H1 (cell line): ENCODE data around the gene OPN5. TPM values are rescaled to one million over a fixed set of nuclear protein-coding genes. Genes with fewer than 3 reads are reported as not detected.

Experiments used
- CTCF ChIA-PET: fragments of 300-600 bp; sonication (Branson Sonifier 250); formaldehyde crosslinking; loops from one replicate; lab custom pipeline; 2021; ENCODE audit not compliant: partially characterized antibody; lab: Charles Lee
- POLR2A ChIA-PET: fragments of 300-600 bp; sonication (Branson Sonifier 250); formaldehyde crosslinking; loops from one replicate; lab custom pipeline; 2021; ENCODE audit warnings: inconsistent platforms; ENCODE audit not compliant: partially characterized antibody; lab: Charles Lee
- DNase-seq, 2 experiments: peaks; one replicate each; pipeline versions ENCODE4 v3.0.0 to v3.0.0-alpha.2; 2010 to 2022; ENCODE audit warnings: low spot score in 2 of 2, low read depth in 1 of 2, mixed read lengths in 1 of 2
- FAIRE-seq: peaks from 2 replicates; lab custom pipeline; 2011; peaks lifted over from hg19 to GRCh38; lab: Jason Lieb, UNC
- H2AFZ ChIP-seq: 2 replicates; pipeline ENCODE4 v1.8.1; 2012; ENCODE audit warnings: low read length, inconsistent platforms
- H2AK5ac ChIP-seq: 2 replicates; pipeline ENCODE4 v1.6.1; 2013; ENCODE audit warnings: low read depth, low read length
- H2BK120ac ChIP-seq: replicated peaks from 2 replicates; pipeline ENCODE3; 2013; ENCODE audit warnings: low read depth, low read length, inconsistent platforms
- H2BK12ac ChIP-seq: 2 replicates; pipeline ENCODE4 v1.6.1; 2013; ENCODE audit warnings: low read depth, low read length
- H2BK15ac ChIP-seq: 2 replicates; pipeline ENCODE4 v1.6.1; 2013; ENCODE audit warnings: low read length
- H2BK20ac ChIP-seq: 2 replicates; pipeline ENCODE4 v1.6.1; 2013; ENCODE audit warnings: low read length
- H2BK5ac ChIP-seq: 2 replicates; pipeline ENCODE4 v1.6.1; 2013; ENCODE audit warnings: low read depth, low read length
- H3K14ac ChIP-seq: 2 replicates; pipeline ENCODE4 v1.6.1; 2013; ENCODE audit warnings: inconsistent platforms; ENCODE audit not compliant: insufficient read length
- H3K18ac ChIP-seq: 2 replicates; pipeline ENCODE4 v1.6.1; 2013; ENCODE audit warnings: low read length; ENCODE audit errors: extremely low read depth
- H3K23ac ChIP-seq: 2 replicates; pipeline ENCODE4 v1.6.1; 2013; ENCODE audit warnings: inconsistent platforms; ENCODE audit not compliant: insufficient read length
- H3K23me2 ChIP-seq: 2 replicates; pipeline ENCODE4 v1.6.1; 2013; ENCODE audit warnings: low read depth, low read length
- H3K27ac ChIP-seq: 2 replicates; pipeline ENCODE4 v1.6.1; 2011; ENCODE audit warnings: low read depth, low read length, inconsistent platforms
- H3K27me3 ChIP-seq, 4 experiments: replicated peaks in 1 of 4; 1 replicate in 1 of 4; 2 replicates in 3 of 4; pipeline versions ENCODE4 v1.6.1 to v1.8.1; 2011 to 2013; ENCODE audit warnings: low read length in 3 of 4, mild to moderate bottlenecking in 3 of 4, inconsistent platforms in 2 of 4, mixed read lengths in 2 of 4, moderate library complexity in 1 of 4; ENCODE audit not compliant: control insufficient read depth in 3 of 4, insufficient read depth in 3 of 4; ENCODE audit errors: extremely low read depth in 1 of 4
- H3K36me3 ChIP-seq, 4 experiments: 2 replicates each; pipeline versions ENCODE4 v1.6.1 to v1.8.1; 2011 to 2013; ENCODE audit warnings: mild to moderate bottlenecking in 4 of 4, low read length in 3 of 4, moderate library complexity in 2 of 4, control low read depth in 1 of 4, inconsistent platforms in 1 of 4; ENCODE audit not compliant: insufficient read depth in 4 of 4, control insufficient read depth in 2 of 4
- H3K4ac ChIP-seq: replicated peaks from 2 replicates; pipeline ENCODE3; 2013; ENCODE audit warnings: low read length, low read depth, mixed read lengths, inconsistent platforms; ENCODE audit not compliant: insufficient read length
- H3K4me1 ChIP-seq, 4 experiments: replicated peaks in 1 of 4; 1 replicate in 1 of 4; 2 replicates in 3 of 4; pipeline versions ENCODE4 v1.6.1 to v1.8.1; 2011 to 2013; ENCODE audit warnings: low read length in 3 of 4, inconsistent platforms in 2 of 4, mixed read lengths in 1 of 4; ENCODE audit not compliant: insufficient read depth in 4 of 4, control insufficient read depth in 3 of 4
- H3K4me2 ChIP-seq, 2 experiments: 2 replicates each; pipeline versions ENCODE4 v1.6.1 to v1.8.1; 2011 to 2013; ENCODE audit warnings: low read depth in 2 of 2, low read length in 2 of 2, control low read depth in 1 of 2, inconsistent platforms in 1 of 2, mild to moderate bottlenecking in 1 of 2; ENCODE audit not compliant: insufficient read depth in 1 of 2
- H3K4me3 ChIP-seq, 4 experiments: fragments of 200-600, 300-600 bp in 1 of 4; sonication (generic), shearing (Covaris generic), sonication (Bioruptor Twin) in 1 of 4; 2 replicates each; pipeline versions ENCODE4 v1.5.1 to v1.8.1; 2011 to 2016; ENCODE audit warnings: low read length in 4 of 4, low read depth in 3 of 4, control low read depth in 2 of 4, inconsistent platforms in 2 of 4, mild to moderate bottlenecking in 2 of 4, mixed read lengths in 1 of 4, moderate library complexity in 1 of 4; ENCODE audit not compliant: insufficient read depth in 2 of 4; ENCODE audit errors: extremely low read depth in 1 of 4
- H3K56ac ChIP-seq: replicated peaks from 2 replicates; pipeline ENCODE3; 2013; ENCODE audit warnings: low read depth, mild to moderate bottlenecking, mixed read lengths, low read length, inconsistent platforms; ENCODE audit not compliant: insufficient read length
- H3K79me1 ChIP-seq: 2 replicates; pipeline ENCODE4 v1.6.1; 2013; ENCODE audit warnings: low read depth, low read length, control low read depth
- H3K79me2 ChIP-seq, 2 experiments: 2 replicates each; pipeline versions ENCODE4 v1.6.1 to v1.8.1; 2012 to 2013; ENCODE audit warnings: low read length in 2 of 2, mild to moderate bottlenecking in 2 of 2, inconsistent platforms in 1 of 2; ENCODE audit not compliant: insufficient read depth in 2 of 2, control insufficient read depth in 1 of 2
- H3K9ac ChIP-seq, 4 experiments: replicated peaks in 1 of 4; 1 replicate in 1 of 4; 2 replicates in 3 of 4; pipeline versions ENCODE4 v1.6.1 to v1.8.1; 2011 to 2013; ENCODE audit warnings: low read depth in 3 of 4, low read length in 3 of 4, control low read depth in 2 of 4, mild to moderate bottlenecking in 2 of 4, moderate library complexity in 2 of 4, inconsistent platforms in 1 of 4; ENCODE audit errors: extremely low read depth in 1 of 4
- H3K9me3 ChIP-seq, 2 experiments: 2 replicates each; pipeline versions ENCODE4 v1.6.1 to v1.8.1; 2012 to 2013; ENCODE audit warnings: mild to moderate bottlenecking in 2 of 2, moderate library complexity in 2 of 2, control low read depth in 1 of 2, inconsistent platforms in 1 of 2, low read depth in 1 of 2, low read length in 1 of 2, mixed read lengths in 1 of 2; ENCODE audit not compliant: insufficient read depth in 2 of 2
- H4K20me1 ChIP-seq, 2 experiments: replicated peaks in 1 of 2; 2 replicates each; pipeline versions ENCODE3 to v1.8.1; 2011 to 2013; ENCODE audit warnings: inconsistent platforms in 2 of 2, low read length in 2 of 2, mild to moderate bottlenecking in 1 of 2; ENCODE audit not compliant: insufficient read depth in 2 of 2, control insufficient read depth in 1 of 2
- H4K5ac ChIP-seq: 2 replicates; pipeline ENCODE4 v1.6.1; 2013; ENCODE audit warnings: low read length, low read depth, mixed read lengths, inconsistent platforms; ENCODE audit not compliant: insufficient read length
- H4K8ac ChIP-seq: 2 replicates; pipeline ENCODE4 v1.8.0; 2013; ENCODE audit warnings: mild to moderate bottlenecking, moderate library complexity, low read length, inconsistent platforms; ENCODE audit not compliant: insufficient read depth; ENCODE audit errors: extremely low read depth
- H4K91ac ChIP-seq: replicated peaks from 2 replicates; pipeline ENCODE3; 2013; ENCODE audit warnings: low read length, mixed read lengths, inconsistent platforms; ENCODE audit not compliant: insufficient read length
- CBX8 ChIP-seq: fragments of 300-800, 300-1000 bp; sonication (generic); IDR thresholded peaks from 2 replicates; pipeline ENCODE4 v1.7.1; 2016; ENCODE audit warnings: low read depth, low read length, borderline replicate concordance
- CHD1 ChIP-seq: IDR thresholded peaks from 2 replicates; pipeline ENCODE4 v1.6.1; 2012; ENCODE audit warnings: low read depth, low read length, improper control_type of control experiment
- EZH2 ChIP-seq: fragments of 200-600 bp; sonication (generic); IDR thresholded peaks from 2 replicates; pipeline ENCODE4 v1.7.1; 2012; ENCODE audit warnings: low read depth, mild to moderate bottlenecking, moderate library complexity, low read length, inconsistent platforms; ENCODE audit not compliant: severe bottlenecking
- MAX ChIP-seq: IDR thresholded peaks from 2 replicates; pipeline ENCODE4 v1.6.1; 2012; ENCODE audit warnings: inconsistent platforms
- POLR2A ChIP-seq, 2 experiments: IDR thresholded peaks; 1 replicate in 1 of 2; 2 replicates in 1 of 2; pipeline ENCODE4 v1.6.1; 2011; ENCODE audit warnings: low read depth in 2 of 2, low read length in 2 of 2, mild to moderate bottlenecking in 2 of 2; ENCODE audit errors: control extremely low read depth in 1 of 2
- POU5F1 ChIP-seq: IDR thresholded peaks from 2 replicates; pipeline ENCODE4 v1.6.1; 2011; ENCODE audit warnings: low read depth, mild to moderate bottlenecking, low read length, moderate library complexity
- RBBP5 ChIP-seq: IDR thresholded peaks from 2 replicates; pipeline ENCODE4 v1.7.1; 2012; ENCODE audit warnings: low read depth, mild to moderate bottlenecking, inconsistent platforms, low read length, moderate library complexity, borderline replicate concordance
- RFX5 ChIP-seq: IDR thresholded peaks from 2 replicates; pipeline ENCODE4 v1.6.1; 2011; ENCODE audit warnings: low read depth, low read length, improper control_type of control experiment, borderline replicate concordance
- SP1 ChIP-seq: IDR thresholded peaks from 2 replicates; pipeline ENCODE4 v1.6.1; 2011; ENCODE audit warnings: low read depth, low read length
- SUZ12 ChIP-seq: fragments of 200-600 bp; sonication (generic); IDR thresholded peaks from 2 replicates; pipeline ENCODE4 v1.6.1; 2012; ENCODE audit warnings: mild to moderate bottlenecking, inconsistent platforms, low read length, moderate library complexity, mixed read lengths
- TAF7 ChIP-seq: optimal IDR thresholded peaks from 2 replicates; pipeline ENCODE3; 2011; ENCODE audit warnings: low read depth, mild to moderate bottlenecking, inconsistent platforms, low read length, moderate library complexity, borderline replicate concordance
- TEAD4 ChIP-seq: IDR thresholded peaks from 2 replicates; pipeline ENCODE4 v1.6.1; 2012; ENCODE audit warnings: low read depth, low read length, inconsistent platforms, mixed read lengths
- WGBS, 2 experiments: shearing (Covaris generic) in 1 of 2; methylation state at CpG; one replicate each; pipeline versions ENCODE4 v1.1.6 to v1.1.7; 2013 to 2015; ENCODE audit warnings: low lambda C conversion rate in 2 of 2, mixed read lengths in 2 of 2, inconsistent platforms in 1 of 2, low coverage in 1 of 2, missing lambda C conversion rate in 1 of 2; ENCODE audit not compliant: insufficient replicate concordance in 2 of 2, insufficient coverage in 1 of 2, insufficient read length in 1 of 2; ENCODE audit errors: extremely low coverage in 1 of 2, missing lambda C conversion rate in 1 of 2; 5-methylcytosine and 5-hydroxymethylcytosine counted together
- polyA plus RNA-seq, 7 experiments: library from polyadenylated mRNA; depleted of rRNA in 3 of 7; stranded (reverse) in 5 of 7; unstranded in 2 of 7; fragments of >200 nt in 5 of 7; fragments of 200-250 nt in 2 of 7; gene quantifications; 1 replicate in 5 of 7; 2 replicates in 1 of 7; 4 replicates in 1 of 7; pipeline versions ENCODE4 v1.2.1 to v1.2.3, GENCODE V29; 2011 to 2013; ENCODE audit warnings: missing spikeins in 2 of 7, mixed read lengths in 2 of 7
- total RNA-seq: library from RNA; stranded (reverse); fragmentation: NEBNext Ultra II Directional; extraction: Animal tissue kit (Norgen Biotek cat#: 25700); gene quantifications from 2 replicates; pipeline ENCODE4 v1.2.1, GENCODE V29; 2021
- TF ChIP-seq, protein P1 (sequence below): IDR thresholded peaks from 2 replicates; pipeline ENCODE4 v1.6.1; 2012; ENCODE audit warnings: low read length, inconsistent platforms

Gene OPN5
- total and polyA plus RNA-seq, 2 of the 8 experiments (the other 6 are each of a cell fraction or from before 2014, with no cell fraction given), result not detected

GRCh38 chr6:47851091-47851490 is 69.3 kb downstream of the OPN5 start:
- Histone ChIP-seq H2BK120ac (no peak overlapping the region), H3K27me3 (no peaks in the 10 kb centered on the region), H3K4me3 (no peak overlapping the region), H4K8ac (no peak overlapping the region), H4K20me1 (no peaks in the 10 kb centered on the region), H3K23me2 (no peaks in the 10 kb centered on the region), H4K91ac (no peak overlapping the region), H3K4me1 (no peaks in the 10 kb centered on the region), H3K36me3 (no peaks in the 10 kb centered on the region), H3K56ac (no peak overlapping the region), H4K5ac (no peak overlapping the region), H3K4ac (no peak overlapping the region), H3K4me2 (no peak overlapping the region), H3K9ac (no peak overlapping the region), H2BK5ac (no peak overlapping the region), H2BK12ac (no peak overlapping the region), H2BK15ac (no peak overlapping the region), H3K18ac (no peak overlapping the region), H3K79me1 (no peaks in the 10 kb centered on the region), H2AK5ac (no peak overlapping the region), H3K79me2 (no peaks in the 10 kb centered on the region), H3K23ac (no peak overlapping the region), H2BK20ac (no peak overlapping the region), H3K9me3 (no peaks in the 10 kb centered on the region), H2AFZ (no peak overlapping the region), H3K14ac (no peak overlapping the region), H3K27ac (no peak overlapping the region)
- ChIA-PET POLR2A (no interaction called here), CTCF (no interaction called here)
- WGBS, 2 experiments, result 84% methylated on average over 1 of the region's 1 CpG; no CpG with 5 or more reads in 1 of the 2 experiments
- no peak for DNase-seq
- no peak for FAIRE-seq
- TF ChIP-seq TAF7 (no peak), POU5F1 (no peak), EZH2 (no peak), SP1 (no peak), TEAD4 (no peak), SUZ12 (no peak), CHD1 (no peak), POLR2A (IDR thresholded peaks at IDR 0.05; ENCODE audit: control extremely low read depth in 1 of 2, low read depth in 2 of 2, low read length in 2 of 2) (no peak), RBBP5 (no peak), CBX8 (no peak), MAX (no peak), RFX5 (no peak)
- TF ChIP-seq, protein P1, sequence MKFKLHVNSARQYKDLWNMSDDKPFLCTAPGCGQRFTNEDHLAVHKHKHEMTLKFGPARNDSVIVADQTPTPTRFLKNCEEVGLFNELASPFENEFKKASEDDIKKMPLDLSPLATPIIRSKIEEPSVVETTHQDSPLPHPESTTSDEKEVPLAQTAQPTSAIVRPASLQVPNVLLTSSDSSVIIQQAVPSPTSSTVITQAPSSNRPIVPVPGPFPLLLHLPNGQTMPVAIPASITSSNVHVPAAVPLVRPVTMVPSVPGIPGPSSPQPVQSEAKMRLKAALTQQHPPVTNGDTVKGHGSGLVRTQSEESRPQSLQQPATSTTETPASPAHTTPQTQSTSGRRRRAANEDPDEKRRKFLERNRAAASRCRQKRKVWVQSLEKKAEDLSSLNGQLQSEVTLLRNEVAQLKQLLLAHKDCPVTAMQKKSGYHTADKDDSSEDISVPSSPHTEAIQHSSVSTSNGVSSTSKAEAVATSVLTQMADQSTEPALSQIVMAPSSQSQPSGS, result no peak
